Hepatocyte (in vitro differentiated cells): Measurements from ENCODE around the gene STK32C.

Experiments
- EZH2 ChIP-seq: fragments of 200-600 bp; sonication (generic); IDR thresholded peaks from 2 replicates; pipeline ENCODE4 v1.6.1; 2016; ENCODE audit warnings: antibody characterized with exemption, mild to moderate bottlenecking, borderline replicate concordance
- TF ChIP-seq, protein P1 (sequence below): fragments of 200-600 bp; sonication (generic); IDR thresholded peaks from 2 replicates; pipeline ENCODE4 v1.5.1; 2016; ENCODE audit warnings: antibody characterized with exemption, mild to moderate bottlenecking; ENCODE audit not compliant: poor library complexity

GRCh38 chr10:132204078-132204780 is 103.5 kb downstream of the STK32C start:
- TF ChIP-seq, protein P1, sequence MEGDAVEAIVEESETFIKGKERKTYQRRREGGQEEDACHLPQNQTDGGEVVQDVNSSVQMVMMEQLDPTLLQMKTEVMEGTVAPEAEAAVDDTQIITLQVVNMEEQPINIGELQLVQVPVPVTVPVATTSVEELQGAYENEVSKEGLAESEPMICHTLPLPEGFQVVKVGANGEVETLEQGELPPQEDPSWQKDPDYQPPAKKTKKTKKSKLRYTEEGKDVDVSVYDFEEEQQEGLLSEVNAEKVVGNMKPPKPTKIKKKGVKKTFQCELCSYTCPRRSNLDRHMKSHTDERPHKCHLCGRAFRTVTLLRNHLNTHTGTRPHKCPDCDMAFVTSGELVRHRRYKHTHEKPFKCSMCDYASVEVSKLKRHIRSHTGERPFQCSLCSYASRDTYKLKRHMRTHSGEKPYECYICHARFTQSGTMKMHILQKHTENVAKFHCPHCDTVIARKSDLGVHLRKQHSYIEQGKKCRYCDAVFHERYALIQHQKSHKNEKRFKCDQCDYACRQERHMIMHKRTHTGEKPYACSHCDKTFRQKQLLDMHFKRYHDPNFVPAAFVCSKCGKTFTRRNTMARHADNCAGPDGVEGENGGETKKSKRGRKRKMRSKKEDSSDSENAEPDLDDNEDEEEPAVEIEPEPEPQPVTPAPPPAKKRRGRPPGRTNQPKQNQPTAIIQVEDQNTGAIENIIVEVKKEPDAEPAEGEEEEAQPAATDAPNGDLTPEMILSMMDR = no peak
- TF ChIP-seq EZH2 = no peak
